ENCODE measurements around the gene ETV6. TPM values are rescaled to one million over a fixed set of nuclear protein-coding genes. Genes with fewer than 3 reads are reported as not detected.

The ETV6 gene
- polyA plus RNA-seq, 2 of the 4 experiments (the other 2 are of a cell fraction) = 4.0 to 7.0 TPM

DNA sequence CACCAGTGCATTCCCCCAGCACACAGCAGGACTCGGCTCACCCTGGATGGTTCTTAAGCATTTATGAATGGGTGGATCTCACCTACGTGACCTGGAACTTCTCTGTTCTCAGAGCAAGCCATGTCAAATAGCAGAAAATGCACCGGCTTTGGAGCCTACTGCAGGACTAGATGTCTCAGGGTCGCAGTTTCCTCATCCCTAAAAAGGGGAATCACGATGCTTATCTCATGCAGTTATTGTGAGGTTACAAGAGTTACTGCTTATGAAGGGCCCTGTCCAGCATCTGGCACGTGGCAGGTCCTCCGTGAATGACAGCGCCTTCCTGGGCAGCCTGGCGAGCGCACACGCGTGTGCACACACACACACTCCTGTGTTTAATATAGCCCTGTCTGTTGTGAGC, 128.5 kb downstream of the ETV6 start:
- no peak overlapping the region for H3K27ac ChIP-seq
- CTCF ChIA-PET = no interaction called here
- 97% methylated on average over 12 of the region's 12 CpGs for WGBS (ENCODE audit: missing lambda C conversion rate)
- H3K4me3 ChIP-seq = no peak overlapping the region
- POLR2A ChIA-PET = no interaction called here
- ATAC-seq (no peak), FAIRE-seq (no peak), DNase-seq (ENCODE audit: low read depth in 1 of 2, low spot score in 1 of 2) (no peak)
- H3K9me3 ChIP-seq = no peaks in the 10 kb centered on the region
- H3K4me1 ChIP-seq = no peaks in the 10 kb centered on the region
- no peak for TF ChIP-seq GATA3 (IDR thresholded peaks at IDR 0.05; ENCODE audit: borderline replicate concordance)
- TF ChIP-seq HOXB13 (CRISPR knock-in tag; IDR thresholded peaks at IDR 0.05; ENCODE audit: low read depth) = no peak
- TF ChIP-seq RAD21 (conservative IDR thresholded peaks at IDR 0.05 in 1 of 2, IDR thresholded peaks at IDR 0.05 in 1 of 2) = no peak
- TF ChIP-seq EP300 (IDR thresholded peaks at IDR 0.05) = no peak
- no peak for TF ChIP-seq TFCP2L1 (CRISPR knock-in tag; IDR thresholded peaks at IDR 0.05)
- TF ChIP-seq ZC3H11A (IDR thresholded peaks at IDR 0.05) = no peak
- TF ChIP-seq CEBPB (IDR thresholded peaks at IDR 0.05) = no peak
- TF ChIP-seq JUNB (IDR thresholded peaks at IDR 0.05) = no peak
- TF ChIP-seq, protein P1, sequence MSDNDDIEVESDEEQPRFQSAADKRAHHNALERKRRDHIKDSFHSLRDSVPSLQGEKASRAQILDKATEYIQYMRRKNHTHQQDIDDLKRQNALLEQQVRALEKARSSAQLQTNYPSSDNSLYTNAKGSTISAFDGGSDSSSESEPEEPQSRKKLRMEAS (IDR thresholded peaks at IDR 0.05) = no peak
- TF ChIP-seq, protein P2, sequence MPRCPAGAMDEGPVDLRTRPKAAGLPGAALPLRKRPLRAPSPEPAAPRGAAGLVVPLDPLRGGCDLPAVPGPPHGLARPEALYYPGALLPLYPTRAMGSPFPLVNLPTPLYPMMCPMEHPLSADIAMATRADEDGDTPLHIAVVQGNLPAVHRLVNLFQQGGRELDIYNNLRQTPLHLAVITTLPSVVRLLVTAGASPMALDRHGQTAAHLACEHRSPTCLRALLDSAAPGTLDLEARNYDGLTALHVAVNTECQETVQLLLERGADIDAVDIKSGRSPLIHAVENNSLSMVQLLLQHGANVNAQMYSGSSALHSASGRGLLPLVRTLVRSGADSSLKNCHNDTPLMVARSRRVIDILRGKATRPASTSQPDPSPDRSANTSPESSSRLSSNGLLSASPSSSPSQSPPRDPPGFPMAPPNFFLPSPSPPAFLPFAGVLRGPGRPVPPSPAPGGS (IDR thresholded peaks at IDR 0.05) = no peak
- no peak for TF ChIP-seq RFX5 (IDR thresholded peaks at IDR 0.05)
- TF ChIP-seq ZNF302 (CRISPR knock-in tag; IDR thresholded peaks at IDR 0.05) = no peak
- H3K4me2 ChIP-seq = no peak overlapping the region

- H3K4me3 ChIP-seq = no peak overlapping the region
- H3K4me2 ChIP-seq = no peak overlapping the region
- ChIA-PET POLR2A (no interaction called here), CTCF (no interaction called here)
- no peak overlapping the region for H3K27ac ChIP-seq
- ATAC-seq (no peak), DNase-seq (ENCODE audit: low read depth in 1 of 2, low spot score in 1 of 2) (no peak), FAIRE-seq (no peak)
- H3K4me1 ChIP-seq = no peaks in the 10 kb centered on the region
- WGBS (ENCODE audit: missing lambda C conversion rate) = 82% methylated on average over 12 of the region's 12 CpGs
- TF ChIP-seq TP53 (CRISPR knock-in tag; IDR thresholded peaks at IDR 0.05) (no peak), HEYL (CRISPR knock-in tag; IDR thresholded peaks at IDR 0.05) (no peak), RARB (CRISPR knock-in tag; IDR thresholded peaks at IDR 0.05) (no peak), FOSB (CRISPR knock-in tag; IDR thresholded peaks at IDR 0.05) (no peak), GATA3 (IDR thresholded peaks at IDR 0.05; ENCODE audit: borderline replicate concordance) (no peak)
- H3K9me3 ChIP-seq = no peaks in the 10 kb centered on the region
Observed at GRCh38 chr12:11778713-11779685, 129.5 kb downstream of the ETV6 start.

DNA sequence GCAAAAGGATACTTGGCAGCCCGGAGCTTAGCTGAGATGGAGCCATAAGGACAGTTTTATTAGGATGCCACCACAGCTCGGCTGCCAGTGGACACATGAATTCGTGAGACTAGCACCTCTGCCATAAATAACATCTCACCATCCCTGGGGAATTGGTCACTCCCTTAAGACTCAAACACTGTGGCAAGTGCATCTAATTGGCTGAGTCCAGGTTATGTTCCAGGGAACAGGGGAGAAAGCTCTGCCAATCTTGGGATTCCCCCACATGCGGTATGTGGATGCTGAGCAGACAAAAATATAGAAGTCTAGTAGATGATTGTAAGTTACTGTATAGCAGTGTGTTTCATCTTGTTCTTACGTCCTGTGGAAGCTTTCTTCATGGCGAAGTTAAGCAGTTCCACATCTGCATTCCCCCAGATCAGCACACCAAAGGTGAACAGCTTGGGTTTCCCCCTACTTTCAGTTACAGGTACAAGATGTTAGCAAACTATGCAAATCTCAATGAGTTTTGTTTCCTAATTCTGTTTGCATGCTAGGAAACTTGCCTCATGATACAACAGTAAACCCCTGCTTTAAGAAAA, 131.1 kb downstream of the ETV6 start:
- no peaks in the 10 kb centered on the region for H3K9me3 ChIP-seq
- CTCF ChIA-PET = interaction anchor here (1.6 kb wide), 2 partner anchors 8 to 253 kb away, joined by 3 to 5 read pairs; no protein-coding TSS in a partner anchor
- WGBS (ENCODE audit: missing lambda C conversion rate) = 88% methylated on average over 6 of the region's 6 CpGs

More for the DNA sequence above, 131.1 kb downstream of the ETV6 start:
- Histone ChIP-seq H3K4me1 (no peaks in the 10 kb centered on the region), H3K4me3 (no peak overlapping the region), H3K27ac (no peak overlapping the region), H3K4me2 (no peak overlapping the region)
- no peak for TF ChIP-seq RARB (CRISPR knock-in tag; IDR thresholded peaks at IDR 0.05)
- TF ChIP-seq, protein P1 (IDR thresholded peaks at IDR 0.05) = no peak
- TF ChIP-seq KDM5A (IDR thresholded peaks at IDR 0.05) = no peak
- peak; percentile 27 for TF ChIP-seq MAFK (IDR thresholded peaks at IDR 0.05; ENCODE audit: partially characterized antibody)
- TF ChIP-seq REST (IDR thresholded peaks at IDR 0.05) = no peak
- POLR2A ChIA-PET = no interaction called here
- no peak for FAIRE-seq
- ATAC-seq = no peak
- DNase-seq (ENCODE audit: low read depth in 1 of 2, low spot score in 1 of 2) = no peak

All from A549 (cell line).